Measurements from ENCODE around the gene LENG8.

LENG8 gene

GRCh38 chr19:54480051-54480450 is 31.1 kb downstream of the LENG8 start (continued):
- TF ChIP-seq PRDM4 (tag by site-specific recombination; IDR thresholded peaks at IDR 0.05), result no peak
- no peak for TF ChIP-seq ZNF521 (tag by site-specific recombination; IDR thresholded peaks at IDR 0.05)
- no peak for TF ChIP-seq GLI4 (tag by site-specific recombination; IDR thresholded peaks at IDR 0.05)
- TF ChIP-seq ZBTB1 (tag by site-specific recombination; IDR thresholded peaks at IDR 0.05), result no peak

- H3K4me3 ChIP-seq (ENCODE audit: low read depth, low read length), result no peak overlapping the region
- H3K4me1 ChIP-seq (ENCODE audit: control insufficient read depth, insufficient read depth, low read length), result no peaks in the 10 kb centered on the region
- no peak overlapping the region for H3K27ac ChIP-seq (ENCODE audit: extremely low read depth, low read depth, low read length)
- CTCF ChIA-PET, result interaction anchor here (0.6 to 6.5 kb wide), 37 partner anchors 8 to 1204 kb away, joined by 3 to 65 read pairs (median 4); partner anchors contain the start of genes LAIR2 and LENG8
- H3K9me3 ChIP-seq (ENCODE audit: control insufficient read depth, insufficient read depth, low read depth, low read length), result no peaks in the 10 kb centered on the region
- no peak for TF ChIP-seq ZNF777 (tag by site-specific recombination; IDR thresholded peaks at IDR 0.05; ENCODE audit: borderline replicate concordance)
- TF ChIP-seq ZNF596 (tag by site-specific recombination; IDR thresholded peaks at IDR 0.05), result no peak
- no peak for TF ChIP-seq MYNN (tag by site-specific recombination; IDR thresholded peaks at IDR 0.05; ENCODE audit: borderline replicate concordance)
- no peak for TF ChIP-seq SP3 (tag by site-specific recombination; IDR thresholded peaks at IDR 0.05)
- TF ChIP-seq CTCF (tag by site-specific recombination; IDR thresholded peaks at IDR 0.05), result peak; percentile 67
- TF ChIP-seq ZNF404 (tag by site-specific recombination; IDR thresholded peaks at IDR 0.05), result no peak
- TF ChIP-seq ZNF394 (tag by site-specific recombination; IDR thresholded peaks at IDR 0.05; ENCODE audit: borderline replicate concordance), result no peak
- TF ChIP-seq GFI1B (tag by site-specific recombination; IDR thresholded peaks at IDR 0.05), result no peak
- TF ChIP-seq ZNF654 (tag by site-specific recombination; IDR thresholded peaks at IDR 0.05; ENCODE audit: low read depth), result peak; percentile 72
- TF ChIP-seq ZNF580 (tag by site-specific recombination; IDR thresholded peaks at IDR 0.05), result no peak
- TF ChIP-seq, protein P1, sequence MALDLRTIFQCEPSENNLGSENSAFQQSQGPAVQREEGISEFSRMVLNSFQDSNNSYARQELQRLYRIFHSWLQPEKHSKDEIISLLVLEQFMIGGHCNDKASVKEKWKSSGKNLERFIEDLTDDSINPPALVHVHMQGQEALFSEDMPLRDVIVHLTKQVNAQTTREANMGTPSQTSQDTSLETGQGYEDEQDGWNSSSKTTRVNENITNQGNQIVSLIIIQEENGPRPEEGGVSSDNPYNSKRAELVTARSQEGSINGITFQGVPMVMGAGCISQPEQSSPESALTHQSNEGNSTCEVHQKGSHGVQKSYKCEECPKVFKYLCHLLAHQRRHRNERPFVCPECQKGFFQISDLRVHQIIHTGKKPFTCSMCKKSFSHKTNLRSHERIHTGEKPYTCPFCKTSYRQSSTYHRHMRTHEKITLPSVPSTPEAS (tag by site-specific recombination; IDR thresholded peaks at IDR 0.05), result no peak
- H3K36me3 ChIP-seq (ENCODE audit: control insufficient read depth in 2 of 2, insufficient read depth in 1 of 2, low read length in 2 of 2), result no peaks in the 10 kb centered on the region
- POLR2A ChIA-PET, result interaction anchor here (0.7 kb wide), 1 partner anchor 937 kb away, joined by 11 read pairs; no protein-coding TSS in a partner anchor
These were observed 32.4 kb downstream of the LENG8 start for GRCh38 chr19:54481326-54481930.

DNA sequence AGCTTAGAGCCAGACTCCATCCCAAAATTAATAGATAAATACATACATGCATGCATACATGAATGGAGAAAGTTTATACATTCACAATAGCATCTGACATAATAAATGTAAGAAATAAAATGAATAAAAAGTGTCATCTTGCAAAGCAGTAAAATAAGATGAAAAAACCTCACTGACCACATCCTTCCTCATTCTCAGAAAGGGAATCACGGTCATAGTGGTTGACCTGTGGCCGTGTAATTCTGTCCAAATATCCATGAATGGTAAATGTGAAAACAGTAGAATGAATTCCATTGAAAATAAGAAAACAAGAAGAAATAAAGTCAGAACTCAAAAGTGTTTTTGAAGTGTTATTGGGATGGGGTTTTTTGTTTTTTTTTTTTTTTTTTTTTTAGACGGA is 33.9 kb downstream of the LENG8 start:
- Histone ChIP-seq H3K4me1 (ENCODE audit: control insufficient read depth, insufficient read depth, low read length) (no peaks in the 10 kb centered on the region), H3K9me3 (ENCODE audit: control insufficient read depth, insufficient read depth, low read depth, low read length) (no peaks in the 10 kb centered on the region), H3K27ac (ENCODE audit: extremely low read depth, low read depth, low read length) (no peak overlapping the region), H3K36me3 (ENCODE audit: control insufficient read depth in 2 of 2, insufficient read depth in 1 of 2, low read length in 2 of 2) (no peaks in the 10 kb centered on the region), H3K4me3 (ENCODE audit: low read depth, low read length) (no peak overlapping the region)
- ChIA-PET POLR2A (no interaction called here), CTCF (interaction anchor here (0.6 to 6.5 kb wide), 4 partner anchors 13 to 833 kb away, joined by 3 to 65 read pairs (median 18); no protein-coding TSS in a partner anchor)
- TF ChIP-seq ZNF175 (tag by site-specific recombination; IDR thresholded peaks at IDR 0.05) (no peak), ZNF324 (tag by site-specific recombination; IDR thresholded peaks at IDR 0.05) (no peak), ZNF37A (tag by site-specific recombination; IDR thresholded peaks at IDR 0.05) (no peak), ZNF518A (tag by site-specific recombination; conservative IDR thresholded peaks at IDR 0.05; ENCODE audit: low read depth) (no peak)
- TF ChIP-seq, protein P2, sequence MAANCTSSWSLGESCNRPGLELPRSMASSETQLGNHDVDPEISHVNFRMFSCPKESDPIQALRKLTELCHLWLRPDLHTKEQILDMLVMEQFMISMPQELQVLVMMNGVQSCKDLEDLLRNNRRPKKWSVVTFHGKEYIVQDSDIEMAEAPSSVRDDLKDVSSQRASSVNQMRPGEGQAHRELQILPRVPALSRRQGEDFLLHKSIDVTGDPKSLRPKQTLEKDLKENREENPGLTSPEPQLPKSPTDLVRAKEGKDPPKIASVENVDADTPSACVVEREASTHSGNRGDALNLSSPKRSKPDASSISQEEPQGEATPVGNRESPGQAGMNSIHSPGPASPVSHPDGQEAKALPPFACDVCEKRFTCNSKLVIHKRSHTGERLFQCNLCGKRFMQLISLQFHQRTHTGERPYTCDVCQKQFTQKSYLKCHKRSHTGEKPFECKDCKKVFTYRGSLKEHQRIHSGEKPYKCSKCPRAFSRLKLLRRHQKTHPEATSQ (tag by site-specific recombination; IDR thresholded peaks at IDR 0.05), result no peak

Measured in HEK293 (cell line).